Esophagus squamous epithelium (tissue), 4 donors: ENCODE measurements around the gene GPR141.

ENCODE experiments used
- POLR2A ChIP-seq, 4 donors: fragments of 450-650 bp; IDR thresholded peaks; one replicate each; pipeline ENCODE4 v1.6.1; 2017; ENCODE audit warnings: antibody characterized with exemption in 4 of 4, mild to moderate bottlenecking in 4 of 4, moderate library complexity in 3 of 4
- TF ChIP-seq, protein P1 (sequence below), 6 experiments: fragments of 450-650 bp in 4 of 6; fragments of 200-600 bp in 2 of 6; sonication (generic) in 2 of 6; IDR thresholded peaks; one replicate each; pipeline ENCODE4 v1.5.1; 2016 to 2019; ENCODE audit warnings: antibody characterized with exemption in 6 of 6, mild to moderate bottlenecking in 4 of 6, moderate library complexity in 4 of 6

DNA sequence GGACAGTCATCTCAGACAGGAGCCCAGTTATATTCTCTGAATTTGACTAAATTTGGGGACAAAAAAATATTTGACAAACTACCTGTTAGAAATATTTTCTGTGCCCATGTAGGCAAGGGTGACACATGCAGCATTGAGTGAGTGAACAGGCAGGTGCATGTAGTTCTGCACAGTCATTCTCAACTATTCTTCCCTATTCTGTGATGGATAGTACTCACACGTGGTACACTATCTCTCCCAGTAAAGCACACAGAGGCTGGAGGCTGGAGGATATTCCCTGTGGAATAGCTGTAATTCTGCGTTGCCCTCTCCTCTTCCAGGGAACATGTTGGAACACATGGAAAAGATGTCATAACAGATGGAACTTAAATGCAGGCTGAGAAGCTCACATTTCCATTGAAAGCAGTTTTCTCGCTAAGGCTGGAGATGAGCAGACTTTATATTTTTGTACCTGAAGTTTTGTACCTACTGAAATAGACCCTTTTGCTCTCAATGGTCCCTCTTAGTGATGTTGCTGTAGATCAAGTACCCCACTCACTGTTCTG, 75.0 kb downstream of the GPR141 start:
- TF ChIP-seq POLR2A (IDR thresholded peaks at IDR 0.05) = no peak
- TF ChIP-seq, protein P1, sequence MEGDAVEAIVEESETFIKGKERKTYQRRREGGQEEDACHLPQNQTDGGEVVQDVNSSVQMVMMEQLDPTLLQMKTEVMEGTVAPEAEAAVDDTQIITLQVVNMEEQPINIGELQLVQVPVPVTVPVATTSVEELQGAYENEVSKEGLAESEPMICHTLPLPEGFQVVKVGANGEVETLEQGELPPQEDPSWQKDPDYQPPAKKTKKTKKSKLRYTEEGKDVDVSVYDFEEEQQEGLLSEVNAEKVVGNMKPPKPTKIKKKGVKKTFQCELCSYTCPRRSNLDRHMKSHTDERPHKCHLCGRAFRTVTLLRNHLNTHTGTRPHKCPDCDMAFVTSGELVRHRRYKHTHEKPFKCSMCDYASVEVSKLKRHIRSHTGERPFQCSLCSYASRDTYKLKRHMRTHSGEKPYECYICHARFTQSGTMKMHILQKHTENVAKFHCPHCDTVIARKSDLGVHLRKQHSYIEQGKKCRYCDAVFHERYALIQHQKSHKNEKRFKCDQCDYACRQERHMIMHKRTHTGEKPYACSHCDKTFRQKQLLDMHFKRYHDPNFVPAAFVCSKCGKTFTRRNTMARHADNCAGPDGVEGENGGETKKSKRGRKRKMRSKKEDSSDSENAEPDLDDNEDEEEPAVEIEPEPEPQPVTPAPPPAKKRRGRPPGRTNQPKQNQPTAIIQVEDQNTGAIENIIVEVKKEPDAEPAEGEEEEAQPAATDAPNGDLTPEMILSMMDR (IDR thresholded peaks at IDR 0.05) = no peak
